Measurements from ENCODE around the gene TESMIN.

GRCh38 chr11:68767672-68768071, 16.4 kb upstream of the TESMIN start:
- TF ChIP-seq CTCF (IDR thresholded peaks at IDR 0.05) (no peak), EZH2 (IDR thresholded peaks at IDR 0.05) (no peak)
